Activated CD8-positive, alpha-beta memory T cell treated with anti-CD3 and anti-CD28 coated beads for 48 hours (primary cell): ENCODE data around the gene RHEB.

ENCODE experiments used
- DNase-seq, 3 experiments: peaks; one replicate each; pipeline ENCODE4 v3.0.0-alpha.2; 2020; ENCODE audit warnings: low read depth in 2 of 3, low spot score in 2 of 3

The RHEB gene

DNA sequence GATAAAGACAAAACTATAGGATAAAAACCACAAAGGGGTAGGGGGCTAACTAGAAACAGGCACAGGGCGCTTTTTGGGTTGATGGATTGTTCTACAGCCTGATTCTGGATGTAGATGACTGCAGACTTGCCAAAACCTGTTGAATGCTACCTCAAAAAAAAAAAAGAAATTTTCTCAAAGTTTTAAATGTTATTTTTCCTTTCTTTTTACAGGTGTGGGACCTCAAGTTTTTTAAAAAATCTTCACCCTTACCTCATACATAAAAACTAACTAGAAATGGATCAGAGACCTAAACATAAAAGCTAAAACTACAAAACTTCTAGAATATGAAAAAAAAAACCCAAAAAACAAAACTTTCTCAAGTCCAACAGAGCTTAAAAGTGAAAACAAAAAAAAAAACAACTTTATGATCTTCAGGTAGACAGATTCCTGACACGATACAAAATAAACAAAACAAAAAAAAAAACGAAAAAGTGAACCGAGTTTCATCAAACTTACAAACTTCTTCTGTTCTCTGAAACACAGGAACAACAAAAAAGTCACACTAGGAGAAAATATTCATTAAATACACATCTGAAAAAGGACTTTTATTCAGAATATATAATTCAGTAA, 14.9 kb downstream of the RHEB start:
- no peak for DNase-seq

DNA sequence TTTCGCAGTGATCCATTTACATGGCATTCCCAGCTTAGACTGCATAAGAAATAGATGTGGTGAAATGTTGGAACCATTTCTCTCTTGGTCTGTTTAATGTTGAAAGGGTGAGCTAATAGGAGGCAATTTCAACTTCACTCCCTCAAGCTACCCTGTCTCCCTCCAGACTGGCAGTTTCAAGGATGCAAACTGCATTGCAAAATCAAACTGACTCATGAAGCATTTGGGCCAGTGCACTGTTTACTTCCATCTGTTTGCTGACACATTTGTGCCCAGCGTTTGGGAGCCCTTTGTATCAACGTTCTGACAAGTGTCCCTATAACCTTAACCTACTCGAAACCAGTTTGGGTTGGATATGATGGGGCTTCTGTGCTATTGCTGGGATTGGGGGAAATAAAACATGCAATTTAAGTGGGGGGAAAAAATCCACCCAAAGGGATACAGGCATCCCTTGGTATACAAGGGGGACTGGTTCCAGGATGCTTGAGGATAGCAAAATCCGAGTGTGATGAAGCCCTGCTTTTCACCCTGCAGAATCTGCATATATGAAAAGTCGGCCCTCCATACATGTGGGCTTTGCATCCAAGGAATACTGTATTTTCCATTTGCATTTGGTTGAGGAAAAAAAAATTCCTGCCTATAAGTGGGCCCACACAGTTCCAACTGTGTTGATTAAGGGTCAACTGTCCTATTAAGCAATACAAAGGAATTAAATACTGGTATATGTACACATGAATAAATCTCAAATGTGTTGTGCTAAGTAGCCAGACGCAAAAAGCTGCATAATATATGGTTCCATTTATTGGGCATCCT, 15.6 kb downstream of the RHEB start:
- DNase-seq: no peak

- DNase-seq: no peak
These were observed 18.0 kb downstream of the RHEB start for GRCh38 chr7:151501676-151502075.

DNA sequence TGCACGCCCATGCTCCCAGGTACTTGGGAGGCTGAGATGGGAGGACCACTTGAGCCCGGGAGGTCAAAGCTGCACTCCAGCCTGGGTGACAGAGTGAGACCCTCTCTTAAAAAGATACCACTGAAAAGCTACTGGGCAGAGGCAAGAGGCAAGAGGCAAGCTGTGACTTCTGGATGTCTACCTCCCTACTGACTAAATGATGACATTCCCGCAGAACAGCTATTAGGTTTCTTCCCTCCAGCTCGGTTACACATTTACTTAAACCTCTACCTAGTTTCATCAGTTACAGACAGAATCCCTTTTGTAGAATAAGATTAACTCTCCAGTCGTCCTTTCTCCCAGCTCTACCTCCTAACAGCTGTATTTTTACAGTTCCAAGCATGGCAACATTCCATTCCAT, 21.2 kb downstream of the RHEB start:
- no peak for DNase-seq

- DNase-seq: no peak
These were observed 22.3 kb downstream of the RHEB start for GRCh38 chr7:151497306-151497871.

DNA sequence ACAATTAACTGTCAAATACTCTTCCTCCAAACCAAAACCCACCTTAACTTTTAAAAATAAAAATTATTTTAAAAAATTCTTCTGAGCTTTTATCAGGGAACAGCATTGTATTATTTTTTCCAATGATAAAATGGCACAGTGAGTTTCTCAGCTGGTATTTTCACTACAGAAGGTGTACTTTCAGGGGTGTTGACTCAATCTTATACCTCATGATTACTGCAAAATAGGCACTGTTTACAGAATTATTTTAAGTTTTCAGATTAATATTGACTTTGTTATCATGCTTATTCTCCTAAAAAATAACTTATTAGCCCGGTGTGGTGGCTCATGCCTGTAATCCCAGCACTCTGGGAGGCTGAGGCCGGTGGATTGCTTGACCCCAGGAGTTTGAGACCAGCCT, 24.3 kb downstream of the RHEB start:
- no peak for DNase-seq

- no peak for DNase-seq
These were observed 25.1 kb downstream of the RHEB start for GRCh38 chr7:151494298-151495284.

- no peak for DNase-seq
These were observed 26.6 kb downstream of the RHEB start for GRCh38 chr7:151493083-151493482.

DNA sequence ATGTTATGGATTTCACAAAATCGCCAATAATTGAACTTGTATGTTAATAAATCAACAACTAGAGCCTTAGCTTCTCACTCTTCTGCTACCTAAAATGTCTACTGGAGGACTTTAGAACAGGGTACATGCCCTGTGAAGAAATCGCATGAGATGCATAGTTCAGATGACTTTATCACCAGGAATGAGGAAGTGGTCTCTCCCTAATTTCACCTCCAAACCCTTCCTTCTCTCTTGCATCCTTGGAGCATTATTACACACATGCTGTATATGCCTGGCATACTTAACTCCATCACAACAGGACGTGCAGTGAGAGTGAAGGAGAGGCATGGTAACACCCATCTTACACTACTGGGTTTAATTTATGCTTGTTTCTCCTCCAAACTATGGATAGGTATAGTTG, 27.8 kb downstream of the RHEB start:
- DNase-seq: no peak

GRCh38 chr7:151490456-151491105, 29.1 kb downstream of the RHEB start:
- no peak for DNase-seq

DNA sequence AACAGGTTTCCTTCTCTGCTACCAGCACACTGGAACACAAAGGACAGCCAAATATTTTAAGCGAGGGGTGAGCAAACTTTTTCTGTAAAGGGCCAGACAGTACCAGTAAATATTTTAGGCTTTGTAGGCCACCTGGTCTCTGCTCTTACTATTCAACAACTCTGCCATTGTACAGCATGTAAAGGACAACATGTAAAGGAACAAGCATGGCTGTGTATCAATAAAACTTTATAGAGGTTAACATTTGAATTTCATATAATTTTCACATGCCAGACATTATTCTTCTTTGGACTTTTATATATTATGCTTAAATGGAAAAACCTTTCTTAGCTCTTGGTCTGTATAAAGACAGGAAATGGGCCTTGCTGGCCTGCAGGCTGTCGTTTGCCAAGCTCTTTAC, 30.2 kb downstream of the RHEB start:
- DNase-seq: no peak

DNA sequence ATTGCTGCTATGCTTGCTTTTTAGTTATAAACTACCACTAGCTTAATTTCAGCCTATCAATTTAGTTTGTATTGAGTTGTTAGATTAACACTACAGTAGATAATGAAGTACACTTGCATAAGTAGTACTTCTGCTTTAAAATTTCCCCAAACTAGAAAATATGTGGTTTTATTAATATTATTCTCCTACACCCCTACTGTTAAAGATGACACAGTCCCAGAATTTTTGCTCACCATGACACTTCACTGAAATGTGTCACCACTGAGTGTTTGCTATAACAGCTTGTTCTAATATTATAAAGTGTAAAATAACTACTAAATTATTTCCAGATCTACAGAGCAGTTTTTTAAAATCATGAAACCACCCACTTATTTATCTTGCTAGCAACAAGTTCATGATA, 31.6 kb downstream of the RHEB start:
- DNase-seq: no peak

- no peak for DNase-seq
These were observed 32.5 kb downstream of the RHEB start for GRCh38 chr7:151487228-151487627.

DNA sequence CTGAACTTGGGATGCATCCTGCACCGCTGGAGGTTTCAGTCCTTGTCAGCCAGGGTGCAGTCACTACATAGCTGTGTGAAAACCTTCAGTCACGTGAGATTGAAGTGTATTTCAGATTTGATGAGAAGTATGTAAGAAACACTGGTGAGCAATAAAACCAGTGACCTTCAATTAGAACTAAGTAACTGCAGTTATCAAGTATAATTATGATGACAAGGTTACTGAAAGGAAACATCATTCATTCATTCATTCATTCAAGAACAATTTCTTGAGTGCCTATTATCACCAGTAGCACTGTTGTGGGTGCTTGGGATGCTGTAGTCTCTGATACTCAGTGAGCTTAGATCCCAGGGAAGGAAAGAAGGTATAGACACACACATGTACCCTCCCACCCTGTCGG, 33.6 kb downstream of the RHEB start:
- no peak for DNase-seq

DNA sequence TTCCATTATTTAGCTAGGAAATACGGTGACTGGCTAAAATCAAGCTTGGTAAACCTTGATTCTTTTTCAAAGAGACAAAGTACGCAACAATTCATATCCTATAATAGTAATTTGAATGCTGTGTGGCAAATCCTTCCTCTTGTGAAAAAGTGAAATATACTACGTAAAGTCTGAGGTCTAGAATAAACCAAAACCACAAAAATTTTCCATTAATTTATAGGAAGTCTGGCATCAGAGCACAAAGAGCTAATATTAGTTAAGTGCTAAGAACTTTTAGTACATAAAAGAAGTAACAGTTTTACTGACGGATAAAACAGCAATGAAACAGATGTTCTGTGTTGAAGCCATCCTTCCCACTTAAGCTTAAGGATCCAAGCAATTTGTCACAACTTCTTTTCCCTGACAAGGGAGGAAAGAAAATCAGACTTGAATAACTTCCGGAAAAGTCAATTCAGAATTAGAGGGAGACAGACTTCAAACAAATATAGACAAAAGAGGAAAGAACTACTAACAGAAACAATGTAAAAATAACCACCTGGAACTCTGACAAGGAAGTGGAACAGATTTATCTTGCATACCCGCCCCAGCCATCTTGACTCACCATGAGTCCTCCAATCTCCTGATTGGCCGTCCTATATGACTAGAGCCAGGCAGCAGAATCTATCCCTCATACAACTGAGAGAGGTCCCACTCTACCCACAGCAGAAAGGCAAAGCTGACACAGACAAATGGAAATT, 34.6 kb downstream of the RHEB start:
- DNase-seq: no peak

GRCh38 chr7:151483711-151483983, 36.0 kb downstream of the RHEB start:
- DNase-seq: no peak

DNA sequence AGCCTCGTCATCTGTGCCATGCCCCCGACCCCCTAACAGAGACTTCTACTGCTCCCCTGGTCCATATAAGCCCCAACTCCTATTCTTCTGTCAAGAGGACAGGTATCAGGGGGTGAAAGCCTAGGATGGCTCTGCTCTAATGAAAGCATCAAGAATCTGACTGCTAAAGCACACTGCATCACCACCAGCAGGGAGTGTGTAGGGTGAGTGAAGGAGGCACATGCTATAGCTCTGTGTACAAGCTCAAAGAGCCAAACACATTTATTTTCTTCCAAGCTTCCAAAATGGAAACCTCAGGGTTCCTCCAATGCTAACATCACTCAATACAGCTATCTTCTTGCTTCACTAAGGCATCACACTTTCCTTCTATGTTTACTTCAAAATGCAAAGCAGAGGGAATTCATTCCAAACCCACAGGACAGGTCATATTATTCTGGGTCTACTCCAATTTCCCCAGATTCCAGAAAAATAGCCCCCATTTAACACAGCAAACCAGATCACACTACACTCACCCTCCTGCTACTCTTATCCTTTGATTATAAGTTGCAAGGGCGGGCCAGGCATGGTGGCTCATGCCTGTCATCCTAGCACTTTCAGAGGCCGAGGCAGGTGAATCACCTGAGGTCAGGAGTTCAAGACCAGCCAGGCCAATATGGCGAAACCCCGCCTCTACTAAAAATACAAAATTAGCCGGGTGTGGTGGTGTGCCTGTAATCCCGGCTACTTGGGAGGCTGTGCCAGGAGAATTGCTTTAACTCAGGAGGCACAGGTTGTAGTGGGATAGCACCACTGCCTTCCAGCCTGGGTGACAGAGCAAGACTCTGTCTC, 36.6 kb downstream of the RHEB start:
- no peak for DNase-seq

GRCh38 chr7:151481650-151482505, 37.8 kb downstream of the RHEB start:
- no peak for DNase-seq

GRCh38 chr7:151477867-151478266, 41.8 kb downstream of the RHEB start:
- no peak for DNase-seq
